Thyroid gland (tissue), 4 donors: ENCODE data around the gene MAPK1.
"Not testable (repeated sequence)": the region's sequence is repeated elsewhere in the genome, so short reads cannot be mapped to it uniquely, and the experiment has no call there.

ENCODE experiments used
- CTCF ChIP-seq, 6 experiments: fragments of 200-600 bp in 3 of 6; fragments of 450-650 bp in 3 of 6; sonication (generic) in 3 of 6; IDR thresholded peaks; one replicate each; pipeline ENCODE4 v1.5.1; 2016 to 2019; ENCODE audit warnings: antibody characterized with exemption in 6 of 6, mild to moderate bottlenecking in 2 of 6, inconsistent platforms in 1 of 6, moderate library complexity in 1 of 6
- POLR2A ChIP-seq, 2 donors: fragments of 450-650 bp; IDR thresholded peaks; one replicate each; pipeline ENCODE4 v1.6.1; 2017; ENCODE audit warnings: antibody characterized with exemption in 2 of 2, mild to moderate bottlenecking in 2 of 2, moderate library complexity in 1 of 2

GRCh38 chr22:21848057-21848456 is 19.4 kb downstream of the MAPK1 start:
- not testable (repeated sequence) for TF ChIP-seq POLR2A, CTCF (IDR thresholded peaks at IDR 0.05)
